WTC11 (cell line): ENCODE results near the gene NHSL2. TPM values are rescaled to one million over a fixed set of nuclear protein-coding genes. Genes with fewer than 3 reads are reported as not detected.

Source experiments
- ATAC-seq: fragments of 200-7000 bp; cut with Tn5 transposase; 2 replicates; pipeline ENCODE4 v1.10.0; 2021; ENCODE audit warnings: mild to moderate bottlenecking, moderate library complexity
- CTCF ChIA-PET: fragments of 300-600 bp; sonication (Branson Sonifier 250); formaldehyde crosslinking; loops from one replicate; lab custom pipeline; 2021; ENCODE audit warnings: antibody characterized with exemption; lab: Charles Lee
- POLR2A ChIA-PET: fragments of 350-600 bp; sonication (Branson Sonifier 250); formaldehyde crosslinking; loops from one replicate; lab custom pipeline; 2021; ENCODE audit warnings: antibody characterized with exemption; lab: Charles Lee
- DNase-seq: peaks from one replicate; pipeline ENCODE4 v3.0.0; 2021; ENCODE audit warnings: low spot score
- H3K27ac Mint-ChIP-seq: 2 replicates; pipeline ENCODE4 v1.8.0; 2021; ENCODE audit warnings: mixed read lengths
- H3K27me3 Mint-ChIP-seq: 2 replicates; pipeline ENCODE4 v1.8.0; 2021; ENCODE audit warnings: low read depth, mild to moderate bottlenecking, moderate library complexity, mixed read lengths
- H3K36me3 Mint-ChIP-seq: 2 replicates; pipeline ENCODE4 v1.8.0; 2021; ENCODE audit warnings: mixed read lengths
- H3K4me1 Mint-ChIP-seq: 2 replicates; pipeline ENCODE4 v1.8.0; 2022; ENCODE audit warnings: mixed read lengths
- H3K4me3 Mint-ChIP-seq: 2 replicates; pipeline ENCODE4 v1.8.0; 2021; ENCODE audit warnings: mild to moderate bottlenecking, moderate library complexity, mixed read lengths
- H3K9me3 Mint-ChIP-seq: 2 replicates; pipeline ENCODE4 v1.8.0; 2021; ENCODE audit warnings: mixed read lengths
- ELF4 ChIP-seq: sonication (generic); formaldehyde crosslinking; IDR thresholded peaks from 2 replicates; pipeline ENCODE4 v1.8.1; 2022; ENCODE audit warnings: low read depth, mild to moderate bottlenecking, moderate library complexity, missing genetic modification reagents
- ERG ChIP-seq: fragments of 250-450 bp; sonication (Bioruptor Pico); IDR thresholded peaks from 2 replicates; pipeline ENCODE4 v1.8.0; 2021; ENCODE audit warnings: mild to moderate bottlenecking
- GTF2I ChIP-seq: fragments of 250-450 bp; sonication (Bioruptor Pico); conservative IDR thresholded peaks from 2 replicates; pipeline ENCODE4 v1.4.0; 2021; ENCODE audit warnings: mild to moderate bottlenecking
- IRF1 ChIP-seq: sonication (generic); formaldehyde crosslinking; IDR thresholded peaks from 2 replicates; pipeline ENCODE4 v1.8.0; 2023; ENCODE audit warnings: missing genetic modification reagents
- NR2C2 ChIP-seq: sonication (generic); formaldehyde crosslinking; IDR thresholded peaks from 2 replicates; pipeline ENCODE4 v1.8.0; 2022; ENCODE audit warnings: mild to moderate bottlenecking, missing genetic modification reagents
- TP53 ChIP-seq: sonication (generic); formaldehyde crosslinking; IDR thresholded peaks from 2 replicates; pipeline ENCODE4 v1.8.1; 2023; ENCODE audit warnings: mild to moderate bottlenecking, missing genetic modification reagents
- USF2 ChIP-seq: sonication (generic); formaldehyde crosslinking; IDR thresholded peaks from 2 replicates; pipeline ENCODE4 v1.8.1; 2023; ENCODE audit warnings: mild to moderate bottlenecking, missing genetic modification reagents, moderate library complexity
- ZNF219 ChIP-seq: sonication (generic); formaldehyde crosslinking; IDR thresholded peaks from 2 replicates; pipeline ENCODE4 v1.8.0; 2023; ENCODE audit warnings: missing genetic modification reagents, mild to moderate bottlenecking, borderline replicate concordance
- ZNF263 ChIP-seq: sonication (generic); formaldehyde crosslinking; IDR thresholded peaks from 2 replicates; pipeline ENCODE4 v1.8.1; 2022; ENCODE audit warnings: low read depth, mild to moderate bottlenecking, moderate library complexity, missing genetic modification reagents
- ZNF317 ChIP-seq: sonication (generic); formaldehyde crosslinking; IDR thresholded peaks from 2 replicates; pipeline ENCODE4 v1.8.1; 2023; ENCODE audit warnings: low read depth, mild to moderate bottlenecking, moderate library complexity, missing genetic modification reagents, borderline replicate concordance
- ZNF532 ChIP-seq: fragments of 250-450 bp; sonication (Bioruptor Pico); IDR thresholded peaks from 2 replicates; pipeline ENCODE4 v1.9.0; 2021; ENCODE audit warnings: mild to moderate bottlenecking, borderline replicate concordance
- total RNA-seq: library from RNA; stranded (reverse); gene quantifications from 3 replicates; pipeline ENCODE4 v1.2.3, GENCODE V29; 2021
- TF ChIP-seq, protein P1 (sequence below): sonication (generic); formaldehyde crosslinking; IDR thresholded peaks from 2 replicates; pipeline ENCODE4 v1.8.1; 2023; ENCODE audit warnings: mild to moderate bottlenecking, missing genetic modification reagents, borderline replicate concordance
- TF ChIP-seq, protein P2 (sequence below): sonication (generic); formaldehyde crosslinking; IDR thresholded peaks from 2 replicates; pipeline ENCODE4 v1.8.1; 2022; ENCODE audit warnings: low read depth, missing genetic modification reagents, borderline replicate concordance

The NHSL2 gene
- total RNA-seq, 1 experiment from 2014 or later: 7.9 TPM

- TF ChIP-seq NR2C2 (CRISPR knock-in tag): no peak
- TF ChIP-seq, protein P1, sequence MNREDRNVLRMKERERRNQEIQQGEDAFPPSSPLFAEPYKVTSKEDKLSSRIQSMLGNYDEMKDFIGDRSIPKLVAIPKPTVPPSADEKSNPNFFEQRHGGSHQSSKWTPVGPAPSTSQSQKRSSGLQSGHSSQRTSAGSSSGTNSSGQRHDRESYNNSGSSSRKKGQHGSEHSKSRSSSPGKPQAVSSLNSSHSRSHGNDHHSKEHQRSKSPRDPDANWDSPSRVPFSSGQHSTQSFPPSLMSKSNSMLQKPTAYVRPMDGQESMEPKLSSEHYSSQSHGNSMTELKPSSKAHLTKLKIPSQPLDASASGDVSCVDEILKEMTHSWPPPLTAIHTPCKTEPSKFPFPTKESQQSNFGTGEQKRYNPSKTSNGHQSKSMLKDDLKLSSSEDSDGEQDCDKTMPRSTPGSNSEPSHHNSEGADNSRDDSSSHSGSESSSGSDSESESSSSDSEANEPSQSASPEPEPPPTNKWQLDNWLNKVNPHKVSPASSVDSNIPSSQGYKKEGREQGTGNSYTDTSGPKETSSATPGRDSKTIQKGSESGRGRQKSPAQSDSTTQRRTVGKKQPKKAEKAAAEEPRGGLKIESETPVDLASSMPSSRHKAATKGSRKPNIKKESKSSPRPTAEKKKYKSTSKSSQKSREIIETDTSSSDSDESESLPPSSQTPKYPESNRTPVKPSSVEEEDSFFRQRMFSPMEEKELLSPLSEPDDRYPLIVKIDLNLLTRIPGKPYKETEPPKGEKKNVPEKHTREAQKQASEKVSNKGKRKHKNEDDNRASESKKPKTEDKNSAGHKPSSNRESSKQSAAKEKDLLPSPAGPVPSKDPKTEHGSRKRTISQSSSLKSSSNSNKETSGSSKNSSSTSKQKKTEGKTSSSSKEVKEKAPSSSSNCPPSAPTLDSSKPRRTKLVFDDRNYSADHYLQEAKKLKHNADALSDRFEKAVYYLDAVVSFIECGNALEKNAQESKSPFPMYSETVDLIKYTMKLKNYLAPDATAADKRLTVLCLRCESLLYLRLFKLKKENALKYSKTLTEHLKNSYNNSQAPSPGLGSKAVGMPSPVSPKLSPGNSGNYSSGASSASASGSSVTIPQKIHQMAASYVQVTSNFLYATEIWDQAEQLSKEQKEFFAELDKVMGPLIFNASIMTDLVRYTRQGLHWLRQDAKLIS (CRISPR knock-in tag): no peak
- TF ChIP-seq ELF4 (CRISPR knock-in tag): no peak
- no peak for TF ChIP-seq IRF1 (CRISPR knock-in tag)
- TF ChIP-seq ZNF263 (CRISPR knock-in tag): no peak
- no peak for TF ChIP-seq TP53
These were observed 210.2 kb downstream of the NHSL2 start (continued) for GRCh38 chrX:72120837-72121236.

DNA sequence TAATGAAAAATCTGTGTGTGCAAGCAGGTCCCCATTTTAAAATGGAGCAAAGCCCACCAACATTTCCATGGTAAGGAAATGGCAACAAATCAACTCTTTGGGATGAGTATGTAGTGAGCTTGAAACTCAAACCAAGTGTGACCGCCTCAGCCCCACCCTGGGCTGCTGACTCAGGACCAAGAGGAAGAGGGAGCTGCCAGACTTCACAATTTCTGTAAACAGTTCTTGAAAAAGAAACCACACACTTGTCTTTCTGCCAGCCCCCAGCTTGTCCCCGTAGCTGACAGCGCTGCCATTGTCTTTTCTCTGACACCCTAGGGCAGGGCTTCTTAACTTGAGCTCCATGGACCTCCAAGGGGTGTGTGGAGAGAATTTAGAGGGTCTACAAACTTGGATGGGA lies 210.7 kb downstream of the NHSL2 start:
- ChIA-PET CTCF (interaction anchor here (0.9 kb wide), 1 partner anchor 99 kb away, joined by 3 read pairs; no protein-coding TSS in a partner anchor), POLR2A (no interaction called here)
- DNase-seq (no peak), ATAC-seq (no peak)
- no peak overlapping the region for H3K27ac Mint-ChIP-seq
- TF ChIP-seq ERG (CRISPR knock-in tag) (no peak), ELF4 (CRISPR knock-in tag) (no peak), ZNF219 (CRISPR knock-in tag) (no peak), GTF2I (CRISPR knock-in tag) (no peak), USF2 (CRISPR knock-in tag) (no peak), ZNF317 (CRISPR knock-in tag) (no peak), NR2C2 (CRISPR knock-in tag) (no peak), ZNF532 (no peak), TP53 (no peak)
- TF ChIP-seq, protein P2, sequence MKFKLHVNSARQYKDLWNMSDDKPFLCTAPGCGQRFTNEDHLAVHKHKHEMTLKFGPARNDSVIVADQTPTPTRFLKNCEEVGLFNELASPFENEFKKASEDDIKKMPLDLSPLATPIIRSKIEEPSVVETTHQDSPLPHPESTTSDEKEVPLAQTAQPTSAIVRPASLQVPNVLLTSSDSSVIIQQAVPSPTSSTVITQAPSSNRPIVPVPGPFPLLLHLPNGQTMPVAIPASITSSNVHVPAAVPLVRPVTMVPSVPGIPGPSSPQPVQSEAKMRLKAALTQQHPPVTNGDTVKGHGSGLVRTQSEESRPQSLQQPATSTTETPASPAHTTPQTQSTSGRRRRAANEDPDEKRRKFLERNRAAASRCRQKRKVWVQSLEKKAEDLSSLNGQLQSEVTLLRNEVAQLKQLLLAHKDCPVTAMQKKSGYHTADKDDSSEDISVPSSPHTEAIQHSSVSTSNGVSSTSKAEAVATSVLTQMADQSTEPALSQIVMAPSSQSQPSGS (CRISPR knock-in tag): no peak
- H3K4me3 Mint-ChIP-seq: no peak overlapping the region
- H3K27me3 Mint-ChIP-seq: no peaks in the 10 kb centered on the region
- H3K9me3 Mint-ChIP-seq: no peaks in the 10 kb centered on the region
- H3K36me3 Mint-ChIP-seq: no peaks in the 10 kb centered on the region
- H3K4me1 Mint-ChIP-seq: peaks cover 33% of the 10 kb centered on the region
